NB4 (cell line): ENCODE measurements around the gene SAYSD1.

Experiments
- CTCF ChIP-seq: IDR thresholded peaks from one replicate; pipeline ENCODE4 v1.5.1; 2012; ENCODE audit warnings: low read depth, low read length
- POLR2A ChIP-seq: IDR thresholded peaks from 2 replicates; pipeline ENCODE4 v1.6.1; 2011; ENCODE audit warnings: mild to moderate bottlenecking; ENCODE audit not compliant: insufficient read length; ENCODE audit errors: extremely low read depth
- TF ChIP-seq, protein P1 (sequence below): IDR thresholded peaks from 2 replicates; pipeline ENCODE4 v1.6.1; 2011; ENCODE audit warnings: low read depth, low read length

DNA sequence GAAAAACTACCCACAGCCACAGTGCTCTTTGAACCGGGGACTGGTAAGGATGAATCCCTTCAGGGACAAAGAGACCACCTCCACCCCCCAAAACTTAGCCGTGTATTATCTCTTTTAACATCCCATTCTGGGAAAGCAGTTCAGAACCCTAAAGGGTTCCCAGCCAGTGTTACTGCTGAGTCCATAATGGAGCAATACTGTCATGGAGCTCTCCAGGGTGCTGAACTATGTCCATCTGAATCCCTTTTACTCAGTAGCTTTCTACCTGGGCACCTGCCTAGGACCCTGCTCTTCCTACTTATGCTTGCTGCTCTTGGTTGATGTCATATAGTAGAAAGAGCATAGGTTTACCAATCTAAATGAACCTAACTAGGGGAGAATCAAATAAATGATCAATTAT lies 22.3 kb upstream of the SAYSD1 start:
- no peak for TF ChIP-seq CTCF
- TF ChIP-seq POLR2A = no peak
- TF ChIP-seq, protein P1, sequence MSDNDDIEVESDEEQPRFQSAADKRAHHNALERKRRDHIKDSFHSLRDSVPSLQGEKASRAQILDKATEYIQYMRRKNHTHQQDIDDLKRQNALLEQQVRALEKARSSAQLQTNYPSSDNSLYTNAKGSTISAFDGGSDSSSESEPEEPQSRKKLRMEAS = no peak
